GM23248 (cell line): ENCODE measurements around the gene MINK1.

Experiments used
- EZH2 ChIP-seq: fragments of 200-600 bp; sonication (generic); IDR thresholded peaks from 2 replicates; pipeline ENCODE4 v1.6.1; 2018; ENCODE audit warnings: antibody characterized with exemption, mild to moderate bottlenecking; ENCODE audit not compliant: insufficient read depth, poor library complexity, severe bottlenecking
- EZH2phosphoT487 ChIP-seq: fragments of 200-600 bp; sonication (generic); IDR thresholded peaks from 2 replicates; pipeline ENCODE4 v1.6.1; 2018; ENCODE audit warnings: antibody characterized with exemption, moderate library complexity, mild to moderate bottlenecking, low read depth; ENCODE audit not compliant: insufficient read depth

GRCh38 chr17:4928881-4929280 lies 95.7 kb downstream of the MINK1 start:
- TF ChIP-seq EZH2 = no peak
- TF ChIP-seq EZH2phosphoT487 = no peak
